HG03432 (cell line): ENCODE results near the gene ZSCAN22.
A peak's percentile ranks its signal among the peaks of the same experiment; 100 is the strongest.

ENCODE experiments used
- ATAC-seq: cut with Tn5 transposase; IDR thresholded peaks from one replicate; pipeline ENCODE4 v1.9.1; 2021; ENCODE audit warnings: mild to moderate bottlenecking, moderate library complexity; ENCODE audit not compliant: unreplicated experiment

The ZSCAN22 gene

DNA sequence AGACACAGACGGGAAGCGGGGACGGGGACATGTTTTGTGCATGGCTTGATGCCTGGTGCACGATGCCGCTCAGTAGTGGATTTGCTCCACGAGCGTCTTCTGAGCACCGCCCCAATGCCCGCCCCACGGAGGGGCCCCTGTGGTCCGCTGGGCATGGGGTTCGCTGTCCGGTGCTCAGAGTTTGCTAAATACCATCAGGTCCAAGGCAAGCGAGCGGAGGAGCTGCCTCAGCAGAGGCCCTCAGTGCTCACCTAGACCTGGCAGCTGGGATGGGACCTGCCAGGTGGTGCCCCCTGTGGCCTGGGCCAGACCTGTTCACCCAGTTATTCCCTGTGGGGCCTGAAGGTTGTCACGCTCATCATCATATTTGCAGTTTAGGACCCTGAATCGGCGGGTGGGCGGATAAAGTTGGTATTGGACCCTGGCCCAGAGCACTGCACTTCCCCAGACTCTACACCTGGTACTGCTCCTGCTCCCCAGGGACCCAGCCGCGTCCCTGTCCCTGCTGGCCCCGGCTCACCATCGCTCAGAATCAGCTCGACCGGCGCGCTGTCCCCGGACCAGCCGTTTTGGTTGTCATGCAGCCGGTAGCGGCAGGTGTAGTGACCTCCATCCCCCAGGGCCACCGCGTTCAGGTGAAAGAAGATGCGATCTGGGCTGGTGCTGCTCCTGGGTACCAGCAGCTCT is 24.2 kb downstream of the ZSCAN22 start:
- ATAC-seq, result no peak

GRCh38 chr19:58351558-58351878 is 24.7 kb downstream of the ZSCAN22 start:
- no peak for ATAC-seq

- no peak for ATAC-seq
These were observed 25.4 kb downstream of the ZSCAN22 start for GRCh38 chr19:58351990-58352755.

DNA sequence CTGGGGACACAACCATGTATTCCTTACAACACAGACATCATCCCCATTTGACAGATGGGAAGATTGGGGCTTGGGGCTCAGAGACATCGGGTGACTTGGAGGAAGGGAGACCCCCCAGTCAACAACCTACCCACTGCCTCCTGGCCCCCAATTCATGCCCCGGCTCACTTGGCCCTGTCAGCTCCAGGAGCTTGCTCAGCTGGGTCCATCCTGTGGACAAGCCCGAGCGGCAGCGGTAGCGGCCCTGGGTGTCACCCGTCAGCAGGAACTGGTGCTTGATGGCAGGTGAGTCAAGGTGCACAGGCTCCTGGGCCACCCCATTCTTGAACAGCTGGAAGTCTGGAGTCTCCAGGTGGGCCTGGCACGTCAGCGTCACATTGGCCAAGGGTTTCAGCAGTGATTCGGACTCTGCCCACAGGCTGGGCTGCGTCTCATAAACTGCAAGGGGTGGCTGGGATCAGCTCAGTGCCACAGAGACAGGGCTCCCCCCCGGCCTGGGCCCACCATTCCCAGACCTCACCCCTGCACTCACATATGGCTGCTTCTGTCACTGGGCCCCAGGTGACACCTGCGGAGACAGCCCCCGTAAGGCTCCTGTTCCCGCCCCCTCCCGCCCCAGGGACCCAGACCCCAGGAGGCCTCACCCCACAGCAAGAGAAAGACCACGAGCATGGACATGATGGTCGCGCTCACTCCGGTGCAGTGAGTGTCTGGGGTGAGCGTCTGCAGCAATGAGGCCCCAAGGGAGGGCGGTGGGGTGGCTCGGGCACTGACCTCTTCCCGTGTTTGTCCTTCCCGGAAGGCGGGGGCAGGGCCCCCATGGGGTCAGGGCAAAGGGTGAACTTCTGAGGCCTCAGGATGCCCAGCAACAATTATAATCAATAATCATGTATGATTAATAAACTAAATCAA is 26.2 kb downstream of the ZSCAN22 start, which contains the start of gene A1BG:
Gene A1BG (minus strand): TSS at position 733 of the 912 bp plus-strand sequence. CDS start 55 bp downstream, at position 678.
- no peak for ATAC-seq

- no peak for ATAC-seq
These were observed 27.1 kb downstream of the ZSCAN22 start for GRCh38 chr19:58353717-58354477.

DNA sequence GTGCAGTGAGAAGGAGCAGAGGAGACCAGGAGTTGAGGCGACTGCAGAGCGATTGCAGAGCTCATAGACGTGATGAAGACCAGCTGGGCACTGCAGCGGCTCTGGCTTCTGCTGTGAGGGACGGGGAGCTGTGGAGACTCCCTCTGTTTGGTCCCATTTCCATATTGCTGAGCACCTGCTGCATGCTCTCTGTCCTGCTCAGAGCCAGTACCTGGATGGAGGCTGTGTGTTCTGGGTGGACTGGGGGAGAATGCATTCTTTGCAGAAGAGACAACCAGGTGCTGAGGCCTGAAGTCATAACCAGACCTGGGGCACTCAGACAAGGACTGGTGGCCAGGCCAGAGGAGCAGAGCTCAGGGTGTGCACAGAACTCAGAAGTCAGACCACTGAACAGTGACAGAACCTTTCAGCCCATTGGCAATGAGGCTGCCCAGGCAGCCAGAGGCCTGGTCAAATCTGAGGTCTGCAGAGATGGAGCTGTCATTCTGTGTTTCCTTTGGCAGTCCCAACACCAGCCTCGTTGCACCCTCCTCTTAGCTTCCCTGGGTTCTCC is 27.8 kb downstream of the ZSCAN22 start:
- no peak for ATAC-seq

GRCh38 chr19:58355215-58355796 is 28.5 kb downstream of the ZSCAN22 start:
- no peak for ATAC-seq

DNA sequence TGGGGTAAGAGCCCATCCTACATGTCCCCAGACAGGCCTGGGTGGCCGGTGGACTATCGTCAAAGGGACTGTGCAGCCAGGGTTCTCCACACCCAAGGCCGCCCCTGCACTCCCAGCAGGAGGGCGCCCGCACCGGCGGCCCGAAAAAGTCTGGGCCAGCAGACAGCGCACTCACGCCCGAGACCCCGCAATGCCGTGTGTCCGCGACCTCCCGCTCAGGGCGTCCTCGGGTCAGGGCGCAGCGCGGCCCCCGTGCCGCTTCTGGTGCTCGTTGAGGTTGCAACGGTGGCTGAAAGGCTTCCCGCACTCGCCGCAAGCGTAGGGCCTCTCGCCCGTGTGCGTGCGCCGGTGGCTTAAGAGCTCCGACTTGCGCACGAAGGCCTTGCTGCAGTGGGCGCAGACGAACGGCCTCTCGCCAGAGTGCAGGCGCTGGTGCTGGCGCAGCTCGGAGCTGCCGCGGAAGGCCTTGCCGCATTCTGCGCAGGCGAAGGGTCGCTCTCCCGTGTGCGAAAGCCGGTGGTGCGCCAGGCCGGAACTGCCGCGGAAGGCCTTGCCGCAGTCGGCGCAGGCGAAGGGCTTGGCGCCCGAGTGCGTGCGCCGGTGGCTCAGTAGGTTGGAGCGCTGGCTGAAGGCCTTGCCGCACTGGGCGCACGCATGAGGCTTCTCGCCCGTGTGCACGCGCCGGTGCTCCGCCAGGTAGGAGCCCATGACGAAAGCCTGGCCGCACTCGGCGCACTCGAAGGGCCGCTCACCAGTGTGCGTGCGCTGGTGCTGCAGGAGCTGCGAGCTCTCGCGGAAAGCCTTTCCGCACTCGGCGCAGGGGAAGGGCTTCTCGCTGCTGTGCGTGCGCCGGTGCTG is 29.3 kb downstream of the ZSCAN22 start:
- ATAC-seq, result no peak

GRCh38 chr19:58356766-58357480 is 30.1 kb downstream of the ZSCAN22 start:
- no peak for ATAC-seq

DNA sequence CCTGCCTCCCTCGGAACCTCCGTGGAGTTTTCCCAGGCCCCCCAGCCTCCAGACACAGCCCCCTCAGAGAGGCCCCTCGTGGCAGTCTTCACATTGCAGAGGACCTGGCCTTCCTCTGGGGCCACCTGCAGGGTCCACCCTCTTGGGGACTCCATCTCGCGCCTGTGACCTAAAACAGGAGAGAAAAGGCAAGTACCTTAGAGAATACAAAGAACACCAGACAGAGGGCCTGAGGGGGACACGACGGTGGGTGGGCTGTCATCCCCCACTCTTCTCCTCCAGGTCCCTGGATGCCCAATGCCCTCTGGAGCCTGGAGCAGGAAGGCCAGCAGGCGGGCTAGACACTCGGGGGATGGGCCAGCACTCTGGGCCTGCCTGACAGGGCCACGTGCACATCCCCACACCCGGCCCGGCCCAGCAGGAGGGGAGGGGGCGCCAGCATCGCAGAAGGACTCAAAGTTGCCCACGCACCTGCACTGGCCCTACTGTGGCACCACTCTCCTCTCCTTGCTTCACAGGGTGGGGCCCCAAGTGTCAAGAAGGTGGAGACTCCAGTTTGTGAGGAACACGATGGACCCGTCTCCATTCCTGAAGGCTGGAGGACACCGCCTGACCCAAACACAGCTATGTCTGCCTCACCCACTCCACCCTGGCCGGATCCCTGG is 30.8 kb downstream of the ZSCAN22 start:
- no peak for ATAC-seq

DNA sequence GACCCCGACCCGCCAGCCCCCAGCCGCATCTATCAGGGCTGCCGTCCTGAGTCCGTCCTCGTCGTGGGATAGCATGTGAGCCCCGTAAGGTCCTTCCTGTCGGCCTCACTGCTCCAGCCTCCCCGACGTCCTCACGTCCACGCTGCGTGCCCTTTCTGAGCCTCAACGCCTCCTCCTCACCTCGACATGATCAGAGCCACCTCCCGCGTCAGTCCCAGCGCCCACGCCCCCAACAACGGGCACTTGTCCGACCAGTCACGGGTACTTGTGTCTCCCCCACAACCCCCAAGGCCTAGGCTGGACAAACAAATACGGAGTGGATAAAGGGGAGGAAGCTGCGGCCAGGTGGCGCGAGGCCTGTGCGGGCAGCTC is 35.1 kb downstream of the ZSCAN22 start:
- ATAC-seq, result peak; percentile 13

- peak; percentile 88 for ATAC-seq
These were observed 35.6 kb downstream of the ZSCAN22 start, which contains the start of gene ZNF497 for GRCh38 chr19:58362272-58362994. TSS of gene ZNF497 (minus strand) at chr19:58362751. CDS start at chr19:58357635, 5,116 bp downstream.

DNA sequence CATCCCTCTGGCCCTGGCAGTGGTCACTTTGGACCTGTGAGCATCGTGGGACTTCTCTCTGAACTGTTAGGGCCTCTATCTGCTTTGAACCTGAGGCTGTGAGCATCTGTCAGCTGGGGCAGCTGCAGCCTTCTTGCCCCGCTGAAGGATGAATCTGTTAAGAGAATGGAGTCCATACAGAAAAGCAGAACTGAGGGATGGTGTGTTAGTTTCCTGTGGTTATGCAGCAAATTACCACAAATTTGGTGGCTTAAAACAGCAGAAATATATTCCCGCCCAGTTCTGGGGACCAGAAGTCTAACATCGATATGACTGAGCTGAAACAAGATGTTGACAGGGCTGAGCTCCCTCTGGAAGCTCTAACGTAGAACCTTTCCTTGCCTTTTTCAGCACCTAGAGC is 37.4 kb downstream of the ZSCAN22 start:
- no peak for ATAC-seq

- no peak for ATAC-seq
These were observed 40.0 kb downstream of the ZSCAN22 start for GRCh38 chr19:58366585-58367430.

GRCh38 chr19:58367698-58368454 is 41.1 kb downstream of the ZSCAN22 start:
- ATAC-seq, result no peak
